ENCODE measurements around the gene HRK.
A peak's percentile ranks its signal among the peaks of the same experiment; 100 is the strongest.

The HRK gene

DNA sequence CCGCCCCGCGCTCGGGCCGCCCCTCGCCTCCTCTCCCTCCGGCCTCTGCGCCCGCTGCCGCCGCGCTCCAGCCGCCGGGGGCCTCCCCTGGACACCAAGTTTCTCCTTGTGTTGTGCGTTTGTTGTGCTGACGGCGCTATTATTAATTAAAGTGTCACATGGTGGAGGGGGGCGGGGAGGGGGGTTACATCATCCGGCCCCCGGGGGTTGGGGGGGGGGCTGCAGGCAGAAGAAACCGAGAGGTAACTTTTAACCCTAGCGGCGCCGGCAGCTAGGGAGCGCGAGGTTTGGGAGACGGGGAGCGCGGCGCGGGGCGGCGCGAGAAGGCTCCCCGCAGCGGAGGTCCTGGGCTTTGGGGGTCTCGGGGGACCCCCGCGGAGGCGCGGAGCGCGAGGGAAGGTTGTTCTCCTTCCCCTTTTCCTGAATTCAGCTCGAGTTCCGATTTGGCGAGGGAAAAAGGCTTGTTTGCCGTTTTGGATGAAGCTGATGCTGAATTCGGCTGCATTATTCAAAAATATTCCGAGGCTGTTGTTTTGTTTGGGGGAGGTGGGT is at the start of gene HRK:
HRK (minus strand) TSS at position 117 of the 552 bp plus-strand sequence. CDS start 134 bp downstream, outside the sequence.
- H3K4me1 ChIP-seq (ENCODE audit: control insufficient read depth, insufficient read depth, low read length, unreplicated experiment): peaks cover 7% of the 10 kb centered on the region
- H3K79me2 ChIP-seq (ENCODE audit: control insufficient read depth, insufficient read depth, low read length, unreplicated experiment): no peaks in the 10 kb centered on the region
- peak within 1 kb of the TSS; percentile 70 for H3K4me3 ChIP-seq (ENCODE audit: low read depth, low read length)
- H2AFZ ChIP-seq (ENCODE audit: low read length, unreplicated experiment): no peak within 1 kb of the TSS
- H3K27me3 ChIP-seq (ENCODE audit: insufficient read depth, low read length): peaks cover 79% of the 10 kb centered on the region
- H3K36me3 ChIP-seq (ENCODE audit: insufficient read depth, low read length): no peaks in the 10 kb centered on the region
- H3K27ac ChIP-seq (ENCODE audit: low read depth, low read length): no peak within 1 kb of the TSS

DNA sequence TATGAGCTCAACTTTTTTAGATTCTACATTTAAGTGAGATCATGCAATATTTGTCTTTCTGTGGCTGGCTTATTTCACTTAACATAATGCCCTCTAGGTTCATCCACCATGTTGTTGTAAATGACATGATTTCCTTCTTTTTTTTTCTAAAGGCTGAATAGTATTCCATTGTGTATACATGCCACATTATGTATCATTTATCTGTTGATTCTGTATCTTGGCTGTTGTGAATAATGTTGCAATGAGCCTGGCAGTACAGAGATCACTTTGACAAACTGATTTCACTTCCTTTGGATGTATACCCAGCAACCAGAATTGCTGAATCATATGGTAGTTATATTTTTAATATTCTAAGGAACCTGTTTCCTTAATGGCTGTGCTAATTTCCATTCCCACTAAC is 48.6 kb upstream of the HRK start:
- Histone ChIP-seq H3K36me3 (ENCODE audit: insufficient read depth, low read length) (no peaks in the 10 kb centered on the region; the same call in 1 of the 2 replicates), H3K27ac (ENCODE audit: low read depth, low read length) (no peak overlapping the region), H3K4me1 (ENCODE audit: control insufficient read depth, insufficient read depth, low read length, unreplicated experiment) (peaks cover 9% of the 10 kb centered on the region), H3K27me3 (ENCODE audit: insufficient read depth, low read length) (no peaks in the 10 kb centered on the region), H3K4me3 (ENCODE audit: low read depth, low read length) (no peak overlapping the region), H3K79me2 (ENCODE audit: control insufficient read depth, insufficient read depth, low read length, unreplicated experiment) (peaks cover 24% of the 10 kb centered on the region), H2AFZ (ENCODE audit: low read length, unreplicated experiment) (no peak overlapping the region)

DNA sequence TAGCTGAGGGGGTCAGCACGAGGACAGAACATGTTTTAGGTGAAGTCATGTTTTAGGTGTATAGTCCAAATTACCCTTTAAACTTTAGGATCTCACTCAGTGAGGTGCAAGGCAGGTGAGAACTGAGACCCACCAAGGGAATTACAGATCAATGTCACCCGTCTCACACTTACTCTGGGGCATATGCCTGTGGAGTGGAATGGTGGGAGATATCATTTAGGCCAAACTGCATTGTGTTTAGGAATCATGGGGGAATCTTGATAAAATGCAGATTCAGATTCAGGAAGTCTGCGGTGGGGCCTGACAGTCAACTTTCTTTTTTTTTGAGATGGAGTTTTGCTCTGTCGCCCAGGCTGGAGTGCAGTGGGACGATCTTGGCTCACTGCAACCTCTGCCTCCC is 47.3 kb upstream of the HRK start:
- H3K79me2 ChIP-seq (ENCODE audit: control insufficient read depth, insufficient read depth, low read length, unreplicated experiment): peaks cover 24% of the 10 kb centered on the region
- H3K27me3 ChIP-seq (ENCODE audit: insufficient read depth, low read length): no peaks in the 10 kb centered on the region
- no peak overlapping the region for H3K27ac ChIP-seq (ENCODE audit: low read depth, low read length)
- no peak overlapping the region for H2AFZ ChIP-seq (ENCODE audit: low read length, unreplicated experiment)
- peaks cover 16% of the 10 kb centered on the region for H3K4me1 ChIP-seq (ENCODE audit: control insufficient read depth, insufficient read depth, low read length, unreplicated experiment)
- H3K4me3 ChIP-seq (ENCODE audit: low read depth, low read length): no peak overlapping the region
- H3K36me3 ChIP-seq (ENCODE audit: insufficient read depth, low read length): no peaks in the 10 kb centered on the region; the same call in 1 of the 2 replicates

DNA sequence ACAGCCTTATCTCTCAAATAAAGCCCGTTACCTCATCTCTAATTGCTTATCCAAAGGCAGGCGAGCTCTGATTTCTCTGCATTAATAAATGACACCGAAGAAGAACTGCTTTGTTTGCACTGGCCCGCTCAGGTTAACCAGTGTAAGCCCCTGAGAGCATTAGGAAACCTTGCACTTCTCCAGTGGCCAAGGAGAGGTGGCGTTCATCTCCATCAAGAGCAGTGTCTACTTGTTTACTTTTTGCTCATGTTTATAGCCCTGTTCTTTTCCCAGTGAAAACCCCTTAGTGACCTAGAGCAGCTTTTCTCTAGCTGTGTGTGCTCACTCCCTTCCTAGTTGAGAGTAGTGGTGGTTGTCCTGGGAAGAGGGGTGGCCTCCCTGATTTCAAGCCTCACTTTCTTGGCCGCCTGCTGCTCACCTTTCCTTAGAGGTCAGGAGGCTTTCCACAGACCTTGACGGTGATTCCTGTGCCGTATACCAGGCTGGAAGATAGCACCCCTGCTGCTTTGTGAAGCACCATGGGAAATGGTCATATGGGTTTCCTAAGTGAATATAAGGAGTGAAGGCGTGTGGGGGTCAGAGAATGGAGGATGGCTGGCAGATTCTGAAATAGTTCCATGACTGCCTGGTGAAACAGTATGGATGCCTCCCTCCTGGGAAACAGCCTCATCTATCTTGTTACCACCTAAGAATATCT is 46.2 kb upstream of the HRK start:
- Histone ChIP-seq H3K4me3 (ENCODE audit: low read depth, low read length) (no peak overlapping the region), H2AFZ (ENCODE audit: low read length, unreplicated experiment) (no peak overlapping the region), H3K27ac (ENCODE audit: low read depth, low read length) (no peak overlapping the region), H3K4me1 (ENCODE audit: control insufficient read depth, insufficient read depth, low read length, unreplicated experiment) (peaks cover 16% of the 10 kb centered on the region), H3K36me3 (ENCODE audit: insufficient read depth, low read length) (no peaks in the 10 kb centered on the region; the same call in 1 of the 2 replicates), H3K27me3 (ENCODE audit: insufficient read depth, low read length) (no peaks in the 10 kb centered on the region), H3K79me2 (ENCODE audit: control insufficient read depth, insufficient read depth, low read length, unreplicated experiment) (peaks cover 24% of the 10 kb centered on the region)

DNA sequence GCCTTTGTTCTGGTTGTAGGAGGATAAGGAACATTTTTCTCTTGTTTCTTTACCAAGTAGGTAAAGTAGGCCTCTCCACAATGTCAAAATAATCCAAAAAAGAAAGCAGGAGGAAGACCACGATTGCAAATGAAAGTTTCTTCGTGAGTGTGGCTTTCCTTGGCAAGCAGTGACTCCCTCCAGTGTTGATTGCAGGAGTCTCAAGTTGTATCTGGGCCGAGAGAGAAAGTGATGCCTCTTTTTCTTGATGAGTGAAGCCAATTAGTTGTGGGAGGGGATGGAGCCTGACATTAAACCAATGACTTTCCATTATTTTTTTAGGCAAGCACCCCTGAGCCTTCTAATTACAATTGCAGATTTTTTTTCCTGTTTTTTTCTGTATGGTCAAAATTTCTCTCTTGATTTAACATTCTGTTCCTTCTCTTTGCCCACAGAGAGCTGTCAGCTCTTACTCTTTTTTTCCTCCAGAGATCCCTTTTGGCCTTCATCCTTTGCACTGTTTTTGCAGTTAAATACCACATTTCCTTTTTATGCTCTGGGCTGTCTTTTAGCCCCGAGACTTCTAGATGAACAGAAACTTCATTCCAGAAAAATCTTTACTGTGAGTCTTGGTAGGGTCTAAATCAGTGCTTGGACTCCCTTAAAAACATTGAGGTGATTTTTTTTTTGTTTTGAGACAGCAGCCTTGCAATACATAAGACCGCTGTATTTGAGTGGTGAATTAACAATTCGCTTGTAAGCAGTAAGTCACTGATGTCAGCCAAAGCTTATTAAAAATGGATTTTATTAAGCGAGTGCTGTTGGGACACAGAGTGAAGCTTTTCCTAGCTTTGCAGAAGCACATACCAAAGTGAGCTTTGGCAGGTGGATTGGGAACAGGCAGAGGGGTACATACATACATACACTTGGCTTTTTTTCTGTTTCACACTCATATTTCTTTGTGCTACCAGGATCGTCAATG is 45.3 kb upstream of the HRK start:
- peaks cover 15% of the 10 kb centered on the region for H3K79me2 ChIP-seq (ENCODE audit: control insufficient read depth, insufficient read depth, low read length, unreplicated experiment)

DNA sequence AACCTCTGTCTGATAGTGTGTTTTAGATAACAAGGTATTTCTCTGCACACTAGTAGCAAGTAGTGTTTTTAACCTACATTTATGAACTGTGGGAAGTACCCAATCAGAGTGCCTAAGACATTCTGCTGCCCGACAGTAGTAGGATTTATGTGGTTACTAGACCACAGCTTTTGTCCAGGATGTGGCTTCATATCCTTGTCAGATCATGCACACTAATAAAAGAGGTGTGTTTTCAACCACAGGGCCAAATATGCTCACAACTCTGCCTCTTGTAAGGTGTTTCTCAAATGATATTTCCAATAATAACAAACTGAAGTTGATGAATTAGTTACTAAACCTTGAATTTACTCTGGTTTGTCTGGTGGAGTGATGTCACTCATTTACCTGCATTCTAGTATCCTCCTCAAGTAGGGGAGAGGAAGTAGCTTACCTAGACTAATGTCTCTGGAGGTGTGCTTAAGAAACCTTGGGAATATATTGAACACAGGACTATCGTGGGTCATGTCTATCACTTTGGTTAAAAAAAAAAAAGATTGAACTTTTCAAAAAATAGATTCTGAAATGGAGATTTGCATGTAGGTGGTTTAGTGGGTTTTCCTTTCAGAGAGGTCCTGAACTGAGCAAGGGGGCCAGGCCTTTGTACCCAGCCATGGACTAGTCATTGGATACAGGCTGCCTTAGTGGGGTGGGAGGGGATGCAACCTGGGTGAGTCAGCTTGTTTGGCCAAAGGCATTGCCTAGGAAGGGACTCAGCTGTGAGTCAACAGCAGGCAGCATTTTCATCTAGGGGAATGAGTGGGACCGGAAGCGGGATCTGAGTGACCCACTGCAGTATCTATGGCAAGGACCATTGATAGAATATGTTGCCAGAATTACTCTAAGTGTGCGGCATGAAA is 43.6 kb upstream of the HRK start:
- Histone ChIP-seq H3K27ac (ENCODE audit: low read depth, low read length) (peak overlapping the region; percentile 15), H2AFZ (ENCODE audit: low read length, unreplicated experiment) (no peak overlapping the region), H3K79me2 (ENCODE audit: control insufficient read depth, insufficient read depth, low read length, unreplicated experiment) (peaks cover 22% of the 10 kb centered on the region), H3K36me3 (ENCODE audit: insufficient read depth, low read length) (no peaks in the 10 kb centered on the region), H3K4me3 (ENCODE audit: low read depth, low read length) (no peak overlapping the region), H3K27me3 (ENCODE audit: insufficient read depth, low read length) (no peaks in the 10 kb centered on the region), H3K4me1 (ENCODE audit: control insufficient read depth, insufficient read depth, low read length, unreplicated experiment) (peaks cover 21% of the 10 kb centered on the region)

More for the DNA sequence above, 45.3 kb upstream of the HRK start:
- Histone ChIP-seq H3K27me3 (ENCODE audit: insufficient read depth, low read length) (no peaks in the 10 kb centered on the region), H2AFZ (ENCODE audit: low read length, unreplicated experiment) (no peak overlapping the region), H3K27ac (ENCODE audit: low read depth, low read length) (no peak overlapping the region), H3K36me3 (ENCODE audit: insufficient read depth, low read length) (no peaks in the 10 kb centered on the region; the same call in 1 of the 2 replicates), H3K4me3 (ENCODE audit: low read depth, low read length) (no peak overlapping the region), H3K4me1 (ENCODE audit: control insufficient read depth, insufficient read depth, low read length, unreplicated experiment) (peaks cover 16% of the 10 kb centered on the region)

DNA sequence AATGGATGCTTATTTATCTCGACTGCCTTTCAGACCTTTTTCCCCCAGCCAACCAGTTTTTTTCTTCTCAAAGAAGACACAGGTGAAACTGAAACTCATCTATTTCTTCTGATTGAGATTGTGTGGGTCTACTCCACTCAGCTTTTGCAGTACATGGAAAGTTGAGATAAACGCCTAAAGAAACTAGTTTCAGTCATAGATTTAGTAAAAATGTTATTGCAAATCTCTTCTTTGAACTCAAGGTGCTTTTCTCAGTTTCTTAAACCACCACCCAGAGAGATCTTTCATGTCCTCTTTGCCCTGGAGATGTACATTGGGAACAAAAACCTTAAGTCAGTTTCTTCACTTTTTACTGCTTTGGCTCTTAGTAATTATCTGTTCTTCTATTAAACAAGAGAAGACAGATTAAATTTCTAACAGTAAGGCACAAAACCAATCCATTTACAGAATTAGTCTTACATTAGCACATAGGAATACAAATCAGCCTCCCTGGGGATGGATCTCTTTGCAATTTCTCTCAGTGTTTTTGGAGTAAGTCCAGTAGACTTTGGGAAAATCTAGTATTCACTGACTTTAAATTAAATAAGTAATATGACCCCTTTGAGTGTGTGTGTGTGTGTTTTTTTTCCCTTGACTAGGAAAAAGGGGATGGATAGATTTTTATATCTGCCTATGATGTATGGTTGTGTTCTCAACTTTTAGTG is 41.1 kb upstream of the HRK start:
- no peak overlapping the region for H3K27ac ChIP-seq (ENCODE audit: low read depth, low read length)

DNA sequence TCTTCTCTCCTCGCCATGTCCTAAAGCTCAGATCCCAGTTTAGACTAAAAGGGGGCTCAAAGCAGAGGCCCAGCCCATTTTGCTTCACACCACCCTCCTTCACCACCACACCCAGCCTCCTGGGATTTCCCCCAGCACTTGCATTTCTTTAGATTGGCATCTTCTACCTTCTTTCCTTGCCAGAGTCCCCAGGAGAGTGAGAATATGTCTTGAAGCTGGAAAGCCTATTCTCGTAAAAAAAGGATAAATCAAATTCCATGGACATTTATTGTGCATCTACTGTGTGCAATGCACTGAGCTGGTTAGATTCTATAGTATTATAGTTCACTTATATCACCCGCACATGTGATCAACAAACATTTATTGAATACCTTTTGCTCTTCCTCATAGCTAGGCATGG is 39.7 kb upstream of the HRK start:
- Histone ChIP-seq H3K4me3 (ENCODE audit: low read depth, low read length) (no peak overlapping the region), H3K36me3 (ENCODE audit: insufficient read depth, low read length) (peaks cover 10% of the 10 kb centered on the region; the same call in 1 of the 2 replicates), H3K27ac (ENCODE audit: low read depth, low read length) (no peak overlapping the region), H3K79me2 (ENCODE audit: control insufficient read depth, insufficient read depth, low read length, unreplicated experiment) (peaks cover 35% of the 10 kb centered on the region), H3K27me3 (ENCODE audit: insufficient read depth, low read length) (no peaks in the 10 kb centered on the region), H3K4me1 (ENCODE audit: control insufficient read depth, insufficient read depth, low read length, unreplicated experiment) (peaks cover 25% of the 10 kb centered on the region), H2AFZ (ENCODE audit: low read length, unreplicated experiment) (no peak overlapping the region)

More for the DNA sequence above, 41.1 kb upstream of the HRK start:
- peaks cover 21% of the 10 kb centered on the region for H3K4me1 ChIP-seq (ENCODE audit: control insufficient read depth, insufficient read depth, low read length, unreplicated experiment)
- H2AFZ ChIP-seq (ENCODE audit: low read length, unreplicated experiment): no peak overlapping the region
- H3K36me3 ChIP-seq (ENCODE audit: insufficient read depth, low read length): peaks cover 7% of the 10 kb centered on the region; the same call in 1 of the 2 replicates
- no peak overlapping the region for H3K4me3 ChIP-seq (ENCODE audit: low read depth, low read length)
- no peaks in the 10 kb centered on the region for H3K27me3 ChIP-seq (ENCODE audit: insufficient read depth, low read length)
- peaks cover 30% of the 10 kb centered on the region for H3K79me2 ChIP-seq (ENCODE audit: control insufficient read depth, insufficient read depth, low read length, unreplicated experiment)

DNA sequence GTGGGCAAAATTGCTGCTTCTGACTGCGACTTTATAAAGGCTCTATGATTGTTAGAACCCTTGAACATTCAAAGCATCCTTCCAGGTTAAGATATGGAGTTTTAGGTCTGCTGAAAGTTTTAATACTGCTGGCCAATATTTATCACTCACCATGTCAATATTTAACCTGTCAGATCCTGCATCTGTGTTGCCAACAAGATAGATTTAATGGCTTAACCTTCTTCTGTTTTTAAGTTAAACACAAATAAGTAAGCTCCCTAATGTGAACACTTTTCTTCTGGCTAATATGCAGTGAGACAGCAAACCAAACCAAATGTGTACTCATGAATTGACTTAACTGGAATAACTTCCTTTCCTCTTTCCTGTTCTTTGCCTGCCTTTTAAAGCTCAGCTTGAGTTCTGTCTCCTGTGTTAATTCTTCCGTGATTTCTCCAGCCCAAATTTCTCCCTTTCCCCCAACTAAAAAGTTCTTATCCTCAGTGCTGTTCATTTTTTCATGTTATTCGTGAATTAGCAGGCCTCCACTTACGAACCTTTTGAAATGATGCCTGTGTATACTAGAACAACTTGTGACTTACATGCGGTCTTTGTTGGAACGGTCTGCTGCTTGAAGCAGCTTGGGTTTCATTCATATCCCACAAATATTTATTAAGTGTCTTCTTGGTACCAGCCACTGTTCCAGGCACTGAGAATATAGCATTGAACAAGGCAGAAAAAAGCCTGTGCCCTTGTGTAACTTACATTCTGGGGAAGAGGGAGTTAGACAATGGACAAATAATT is 38.7 kb upstream of the HRK start:
- Histone ChIP-seq H3K27me3 (ENCODE audit: insufficient read depth, low read length) (no peaks in the 10 kb centered on the region), H3K36me3 (ENCODE audit: insufficient read depth, low read length) (peaks cover 10% of the 10 kb centered on the region; the same call in 1 of the 2 replicates), H3K4me3 (ENCODE audit: low read depth, low read length) (no peak overlapping the region), H3K79me2 (ENCODE audit: control insufficient read depth, insufficient read depth, low read length, unreplicated experiment) (peaks cover 34% of the 10 kb centered on the region), H3K27ac (ENCODE audit: low read depth, low read length) (no peak overlapping the region), H2AFZ (ENCODE audit: low read length, unreplicated experiment) (no peak overlapping the region), H3K4me1 (ENCODE audit: control insufficient read depth, insufficient read depth, low read length, unreplicated experiment) (peaks cover 16% of the 10 kb centered on the region)

All from ACC112 (cell line).